Gastroesophageal sphincter (tissue), 4 donors: ENCODE data around the gene PRDM16. TPM values are rescaled to one million over a fixed set of nuclear protein-coding genes. Genes with fewer than 3 reads are reported as not detected.

ENCODE experiments used
- ATAC-seq: fragments of 150-250 bp; one replicate; pipeline ENCODE4 v1.9.1; 2016; ENCODE audit warnings: mild to moderate bottlenecking, moderate library complexity
- H3K27ac ChIP-seq, 4 donors: fragments of 200-600 bp; sonication (generic) in 3 of 4; 1 replicate in 3 of 4; 2 replicates in 1 of 4; pipeline ENCODE4 v1.5.1; 2016 to 2019
- H3K27me3 ChIP-seq: fragments of 200-600 bp; sonication (generic); one replicate; pipeline ENCODE4 v1.5.1; 2019
- H3K36me3 ChIP-seq, 2 donors: fragments of 200-600 bp; sonication (generic); one replicate each; pipeline ENCODE4 v1.5.1; 2019; ENCODE audit warnings: control low read depth in 1 of 2
- H3K4me1 ChIP-seq, 3 donors: fragments of 200-600 bp; sonication (generic); 1 replicate in 2 of 3; 2 replicates in 1 of 3; pipeline ENCODE4 v1.5.1; 2016 to 2019; ENCODE audit warnings: control low read depth in 2 of 3
- H3K4me3 ChIP-seq, 2 donors: fragments of 200-600 bp; sonication (generic); one replicate each; pipeline ENCODE4 v1.5.1; 2019; ENCODE audit warnings: mild to moderate bottlenecking in 1 of 2, moderate library complexity in 1 of 2
- H3K9me3 ChIP-seq, 3 donors: fragments of 200-600 bp; sonication (generic); one replicate each; pipeline ENCODE4 v1.5.1; 2017 to 2019; ENCODE audit warnings: control low read depth in 2 of 3
- EP300 ChIP-seq: sonication (generic); formaldehyde crosslinking; IDR thresholded peaks from one replicate; pipeline ENCODE4 v1.6.1; 2017; ENCODE audit warnings: antibody characterized with exemption, mild to moderate bottlenecking
- POLR2A ChIP-seq, 2 donors: fragments of 450-650 bp; IDR thresholded peaks; one replicate each; pipeline ENCODE4 v1.6.1; 2017; ENCODE audit warnings: antibody characterized with exemption in 2 of 2, mild to moderate bottlenecking in 2 of 2, moderate library complexity in 1 of 2
- POLR2AphosphoS5 ChIP-seq: sonication (generic); formaldehyde crosslinking; IDR thresholded peaks from one replicate; pipeline ENCODE4 v1.6.1; 2017; ENCODE audit warnings: antibody characterized with exemption
- WGBS, 2 donors: methylation state at CpG; one replicate each; pipeline ENCODE4 v1.1.5; 2018; ENCODE audit warnings: low coverage in 1 of 2; 5-methylcytosine and 5-hydroxymethylcytosine counted together
- total RNA-seq, 4 donors: library from RNA; depleted of rRNA; stranded (reverse); fragments of >200 nt; gene quantifications; one replicate each; pipeline ENCODE4 v1.1.0, GENCODE V29; 2016
- TF ChIP-seq, protein P1 (sequence below), 4 experiments: fragments of 200-600 bp in 2 of 4; fragments of 450-650 bp in 2 of 4; sonication (generic) in 1 of 4; IDR thresholded peaks; one replicate each; pipeline ENCODE4 v1.5.1; 2017 to 2019; ENCODE audit warnings: antibody characterized with exemption in 4 of 4, mild to moderate bottlenecking in 2 of 4, moderate library complexity in 2 of 4

PRDM16 gene
- total RNA-seq, 4 donors from 2014 or later, result 1.1 to 3.4 (median 1.6) TPM

- no peak for ATAC-seq
- 75% methylated on average over 4 of the region's 23 CpGs; no CpG with 5 or more reads in 1 of the 2 donors for WGBS, 2 donors
- no peak for TF ChIP-seq POLR2AphosphoS5
- TF ChIP-seq, protein P1, sequence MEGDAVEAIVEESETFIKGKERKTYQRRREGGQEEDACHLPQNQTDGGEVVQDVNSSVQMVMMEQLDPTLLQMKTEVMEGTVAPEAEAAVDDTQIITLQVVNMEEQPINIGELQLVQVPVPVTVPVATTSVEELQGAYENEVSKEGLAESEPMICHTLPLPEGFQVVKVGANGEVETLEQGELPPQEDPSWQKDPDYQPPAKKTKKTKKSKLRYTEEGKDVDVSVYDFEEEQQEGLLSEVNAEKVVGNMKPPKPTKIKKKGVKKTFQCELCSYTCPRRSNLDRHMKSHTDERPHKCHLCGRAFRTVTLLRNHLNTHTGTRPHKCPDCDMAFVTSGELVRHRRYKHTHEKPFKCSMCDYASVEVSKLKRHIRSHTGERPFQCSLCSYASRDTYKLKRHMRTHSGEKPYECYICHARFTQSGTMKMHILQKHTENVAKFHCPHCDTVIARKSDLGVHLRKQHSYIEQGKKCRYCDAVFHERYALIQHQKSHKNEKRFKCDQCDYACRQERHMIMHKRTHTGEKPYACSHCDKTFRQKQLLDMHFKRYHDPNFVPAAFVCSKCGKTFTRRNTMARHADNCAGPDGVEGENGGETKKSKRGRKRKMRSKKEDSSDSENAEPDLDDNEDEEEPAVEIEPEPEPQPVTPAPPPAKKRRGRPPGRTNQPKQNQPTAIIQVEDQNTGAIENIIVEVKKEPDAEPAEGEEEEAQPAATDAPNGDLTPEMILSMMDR (IDR thresholded peaks at IDR 0.05), result no peak
- no peak for TF ChIP-seq EP300
- TF ChIP-seq POLR2A (IDR thresholded peaks at IDR 0.05), result no peak
- H3K27ac ChIP-seq, result no peak overlapping the region
- H3K9me3 ChIP-seq, result no peaks in the 10 kb centered on the region
- no peaks in the 10 kb centered on the region for H3K36me3 ChIP-seq
- peaks cover 0 to 15% (median 12%) of the 10 kb centered on the region in 3 donors for H3K4me1 ChIP-seq
- no peak overlapping the region for H3K4me3 ChIP-seq
- peaks cover 87% of the 10 kb centered on the region for H3K27me3 ChIP-seq
These were observed 320.3 kb downstream of the PRDM16 start for GRCh38 chr1:3389093-3389833.

GRCh38 chr1:3390291-3390690 is 321.3 kb downstream of the PRDM16 start:
- Histone ChIP-seq H3K9me3 (no peaks in the 10 kb centered on the region), H3K27ac (no peak overlapping the region), H3K27me3 (peaks cover 89% of the 10 kb centered on the region), H3K4me3 (no peak overlapping the region), H3K36me3 (no peaks in the 10 kb centered on the region), H3K4me1 (peaks cover 0 to 18% (median 12%) of the 10 kb centered on the region in 3 donors)
- no peak for ATAC-seq
- WGBS, 2 donors, result 60 to 90% methylated on average over 4 to 5 of the region's 23 CpGs
- no peak for TF ChIP-seq POLR2A (IDR thresholded peaks at IDR 0.05)
- TF ChIP-seq, protein P1 (IDR thresholded peaks at IDR 0.05), result no peak
- no peak for TF ChIP-seq EP300
- no peak for TF ChIP-seq POLR2AphosphoS5

GRCh38 chr1:3391711-3392110 is 322.7 kb downstream of the PRDM16 start:
- Histone ChIP-seq H3K27me3 (peaks cover 92% of the 10 kb centered on the region), H3K27ac (no peak overlapping the region), H3K4me1 (peaks cover 0 to 18% (median 12%) of the 10 kb centered on the region in 3 donors), H3K9me3 (no peaks in the 10 kb centered on the region), H3K4me3 (no peak overlapping the region), H3K36me3 (no peaks in the 10 kb centered on the region)
- TF ChIP-seq, protein P1 (IDR thresholded peaks at IDR 0.05), result no peak
- TF ChIP-seq EP300, result no peak
- no peak for TF ChIP-seq POLR2A (IDR thresholded peaks at IDR 0.05)
- TF ChIP-seq POLR2AphosphoS5, result no peak
- no peak for ATAC-seq
- 47% methylated on average over 3 of the region's 18 CpGs; no CpG with 5 or more reads in 1 of the 2 donors for whole genome bisulfite sequencing, 2 donors

DNA sequence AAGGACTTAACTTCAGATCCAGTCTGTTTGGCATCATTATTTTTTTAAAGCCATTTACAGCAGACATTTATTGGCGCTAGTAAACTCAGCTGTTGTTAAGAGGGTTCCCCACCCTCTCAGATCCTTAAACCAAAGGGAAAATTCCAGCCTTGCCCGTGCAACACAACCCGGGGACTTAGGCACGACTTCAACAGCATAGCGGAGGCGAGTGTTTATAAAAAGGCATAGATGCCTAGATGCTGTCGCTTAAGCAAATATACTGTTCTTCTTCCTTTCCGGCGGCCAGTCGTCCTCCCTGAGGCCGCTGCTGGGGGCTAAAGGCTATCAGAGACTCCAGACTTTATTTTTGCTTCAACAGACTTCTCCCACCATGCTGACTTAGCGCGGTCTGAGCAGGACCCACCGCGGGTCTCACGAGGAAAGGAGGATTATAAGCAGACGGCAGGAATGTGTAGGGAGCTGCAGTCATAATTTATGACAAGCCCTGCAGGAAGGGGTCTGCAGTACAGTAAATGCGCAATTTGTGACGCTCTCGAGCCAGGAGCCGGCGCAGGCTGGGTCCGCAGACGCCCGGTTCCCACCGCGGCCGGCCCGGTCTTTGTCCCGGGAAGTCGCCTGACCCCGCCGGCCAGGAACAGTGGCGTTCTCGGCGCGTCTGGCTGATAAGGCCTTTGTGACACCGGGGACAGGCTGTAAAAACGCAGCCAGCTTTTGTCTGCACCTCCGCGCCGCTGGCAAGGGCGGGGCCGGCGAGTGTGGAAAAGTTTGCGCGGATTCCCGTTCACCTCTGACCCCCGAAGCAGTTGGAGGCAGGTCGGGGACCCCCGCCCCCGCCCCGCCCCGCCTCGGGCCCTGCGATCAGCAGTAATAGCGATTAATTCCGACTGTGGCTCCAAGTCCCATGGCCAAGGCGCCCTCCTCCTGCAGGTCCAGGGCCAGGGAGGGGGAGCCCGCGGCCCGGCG is 324.3 kb downstream of the PRDM16 start:
- WGBS, 2 donors, result 23 to 32% methylated on average over 9 to 14 of the region's 63 CpGs
- Histone ChIP-seq H3K4me3 (peak overlapping the region; percentile 3 to 48), H3K9me3 (no peaks in the 10 kb centered on the region), H3K27me3 (peaks cover 94% of the 10 kb centered on the region), H3K36me3 (no peaks in the 10 kb centered on the region), H3K27ac (peak overlapping the region in 2 of 4 donors; percentile 22 to 64), H3K4me1 (peaks cover 0 to 18% (median 12%) of the 10 kb centered on the region in 3 donors)
- no peak for TF ChIP-seq POLR2A (IDR thresholded peaks at IDR 0.05)
- no peak for TF ChIP-seq POLR2AphosphoS5
- TF ChIP-seq, protein P1 (IDR thresholded peaks at IDR 0.05), result no peak
- TF ChIP-seq EP300, result no peak
- ATAC-seq, result no peak
